Measurements from ENCODE around the gene HPCA.

- TF ChIP-seq CTCF (IDR thresholded peaks at IDR 0.05) (no peak), POLR2A (IDR thresholded peaks at IDR 0.05) (no peak), POLR2AphosphoS5 (IDR thresholded peaks at IDR 0.05) (no peak), EP300 (IDR thresholded peaks at IDR 0.05) (no peak)
Observed at GRCh38 chr1:32860566-32860965, 25.7 kb upstream of the HPCA start.
